K562 (cell line): ENCODE measurements around the gene ENG. TPM values are rescaled to one million over a fixed set of nuclear protein-coding genes. Genes with fewer than 3 reads are reported as not detected.
A peak's percentile ranks its signal among the peaks of the same experiment; 100 is the strongest.
"Not testable (repeated sequence)": the region's sequence is repeated elsewhere in the genome, so short reads cannot be mapped to it uniquely, and the experiment has no call there.

Experiments used
- ATAC-seq: fragments of 200-7000 bp; cut with Tn5 transposase; 3 replicates; pipeline ENCODE4 v1.9.1; 2020; ENCODE audit warnings: moderate library complexity
- BruUV-seq: library from RNA; stranded (reverse); fragments of 400-500 nt; replicated peaks from 2 replicates; lab custom pipeline; 2021; lab: Mats Ljungman, UMichigan
- CTCF ChIA-PET: fragments of 300-600 bp; formaldehyde crosslinking; extraction: SDS; loops from one replicate; lab custom pipeline; 2021; ENCODE audit warnings: low intra/inter-chr PET ratio; lab: Yijun Ruan, JAX
- POLR2A ChIA-PET: fragments of 300-600, 350-650 bp; sonication (Branson Sonifier 250); formaldehyde crosslinking; extraction: SDS; loops from one replicate; lab custom pipeline; 2021; ENCODE audit warnings: antibody characterized with exemption, inconsistent platforms; lab: Yijun Ruan, JAX
- DNase-seq, 4 experiments: peaks; one replicate each; pipeline versions ENCODE4 v3.0.0 to v3.0.0-alpha.2; 2011 to 2018; ENCODE audit warnings: low spot score in 3 of 4, mixed read lengths in 3 of 4; ENCODE audit errors: extremely low read depth in 1 of 4
- FAIRE-seq: peaks from 2 replicates; lab custom pipeline; 2011; peaks lifted over from hg19 to GRCh38; lab: Jason Lieb, UNC
- H2AFZ ChIP-seq: 2 replicates; pipeline ENCODE4 v1.6.0; 2011; ENCODE audit warnings: low read depth, low read length, control low read depth, inconsistent platforms
- H3K27ac ChIP-seq: fragments of 200-600 bp; 3 replicates; pipeline ENCODE4 v1.8.0; 2011; ENCODE audit warnings: low read depth, mild to moderate bottlenecking, control low read depth, inconsistent platforms, low read length, moderate library complexity, mixed read lengths; ENCODE audit errors: extremely low read depth
- H3K27me3 ChIP-seq, 2 experiments: fragments of 300-600 bp in 1 of 2; 2 replicates in 1 of 2; 3 replicates in 1 of 2; pipeline versions ENCODE4 v1.6.0 to v1.8.0; 2011; ENCODE audit warnings: inconsistent platforms in 2 of 2, low read length in 2 of 2, mild to moderate bottlenecking in 1 of 2, mixed read lengths in 1 of 2, moderate library complexity in 1 of 2; ENCODE audit not compliant: control insufficient read depth in 2 of 2, insufficient read depth in 2 of 2
- H3K36me3 ChIP-seq: fragments of 300-600 bp; 3 replicates; pipeline ENCODE4 v1.8.0; 2011; ENCODE audit warnings: mild to moderate bottlenecking, low read length, inconsistent platforms; ENCODE audit not compliant: control insufficient read depth, insufficient read depth
- H3K4me1 ChIP-seq, 2 experiments: fragments of 200-600 bp in 1 of 2; replicated peaks in 1 of 2; 2 replicates in 1 of 2; 3 replicates in 1 of 2; pipeline versions ENCODE4 v1.5.1 to v1.8.0; 2011; ENCODE audit warnings: inconsistent platforms in 2 of 2, low read length in 2 of 2, mild to moderate bottlenecking in 1 of 2, mixed read lengths in 1 of 2, moderate library complexity in 1 of 2; ENCODE audit not compliant: control insufficient read depth in 2 of 2, insufficient read depth in 2 of 2
- H3K4me2 ChIP-seq: 2 replicates; pipeline ENCODE4 v1.6.1; 2011; ENCODE audit warnings: low read length, control low read depth, inconsistent platforms, mixed read lengths; ENCODE audit not compliant: insufficient read depth
- H3K4me3 ChIP-seq: fragments of 200-600 bp; sonication (generic), shearing (Covaris generic); 2 replicates; pipeline ENCODE4 v1.5.1; 2016; ENCODE audit warnings: control low read depth, inconsistent platforms
- H3K79me2 ChIP-seq: fragments of 200-600 bp; 3 replicates; pipeline ENCODE4 v1.8.0; 2011; ENCODE audit warnings: low read length, inconsistent platforms; ENCODE audit not compliant: control insufficient read depth, insufficient read depth
- H3K9ac ChIP-seq, 2 experiments: 2 replicates each; pipeline versions ENCODE4 v1.6.0 to v1.6.1; 2011; ENCODE audit warnings: low read depth in 2 of 2, low read length in 2 of 2, control low read depth in 1 of 2, inconsistent platforms in 1 of 2, mild to moderate bottlenecking in 1 of 2, mixed read lengths in 1 of 2; ENCODE audit not compliant: insufficient read depth in 1 of 2
- H3K9me1 ChIP-seq: one replicate; pipeline ENCODE4 v1.6.0; 2011; ENCODE audit warnings: inconsistent platforms, mild to moderate bottlenecking, low read length, moderate library complexity; ENCODE audit not compliant: control insufficient read depth, insufficient read depth
- H3K9me3 ChIP-seq: replicated peaks from 2 replicates; pipeline ENCODE4 v1.5.1; 2011; ENCODE audit warnings: low read depth, low read length, inconsistent platforms; ENCODE audit not compliant: control insufficient read depth, insufficient read depth
- H4K20me1 ChIP-seq: replicated peaks from 2 replicates; pipeline ENCODE4 v1.6.1; 2011; ENCODE audit warnings: low read length, inconsistent platforms, mixed read lengths; ENCODE audit not compliant: control insufficient read depth, insufficient read depth
- ARNT ChIP-seq, 2 experiments: fragments of 450-650 bp; IDR thresholded peaks; 2 replicates each; pipeline ENCODE4 v1.6.1; 2016; ENCODE audit warnings: mild to moderate bottlenecking in 1 of 2
- CEBPB ChIP-seq: fragments of 450-650 bp; IDR thresholded peaks from 2 replicates; pipeline ENCODE4 v1.6.1; 2016; ENCODE audit warnings: missing genetic modification characterization, missing compliant biosample characterization
- ZNF311 ChIP-seq: fragments of 250-450 bp; sonication (Bioruptor Pico); IDR thresholded peaks from 2 replicates; pipeline ENCODE4 v1.4.0; 2020; ENCODE audit warnings: mild to moderate bottlenecking, moderate library complexity
- ZNF384 ChIP-seq: IDR thresholded peaks from 2 replicates; pipeline ENCODE4 v1.6.1; 2012; ENCODE audit warnings: low read depth, low read length, improper control_type of control experiment
- WGBS: fragments of 100-300 bp; shearing (Covaris generic); methylation state at CpG from one replicate; pipeline ENCODE4 v1.1.6; 2016; ENCODE audit warnings: low coverage, mixed read lengths; ENCODE audit not compliant: insufficient coverage; ENCODE audit errors: missing lambda C conversion rate; 5-methylcytosine and 5-hydroxymethylcytosine counted together
- in situ Hi-C: fragments of 300-500 bp; cut with MboI; formaldehyde crosslinking; loops from 4 replicates; pipeline ENCODE4 v1.15.0; 2018; ENCODE audit warnings: inconsistent platforms, mixed read lengths
- intact Hi-C: fragments of 100-400 bp; cut with micrococcal nuclease; formaldehyde crosslinking; loops from 2 replicates; pipeline ENCODE4 v1.14.2; 2022
- polyA plus RNA-seq, 8 experiments: library from polyadenylated mRNA; depleted of rRNA in 4 of 8; stranded (reverse) in 5 of 8; unstranded in 3 of 8; fragments of >200 nt; fragmentation: Nextera tagmentation in 2 of 8; fragmentation: Illumina TruSeq in 1 of 8; extraction: Ambion mirVana in 2 of 8; extraction: Trizol in 1 of 8; gene quantifications; 2 replicates each; pipeline versions ENCODE4 v1.2.1 to v1.2.3, GENCODE V29; 2011 to 2014; ENCODE audit warnings: inconsistent platforms in 1 of 8, missing spikeins in 1 of 8
- total RNA-seq, 7 experiments: library from RNA; depleted of rRNA in 6 of 7; stranded (reverse); fragments of >200 nt in 6 of 7; fragmentation: Illumina TruSeq in 2 of 7; extraction: Trizol in 2 of 7; gene quantifications; 2 replicates each; pipeline versions ENCODE4 v1.2.1 to v1.2.3, GENCODE V29; 2011 to 2021; ENCODE audit warnings: low replicate concordance in 1 of 7

The ENG gene
- total and polyA plus RNA-seq, 9 of the 15 experiments (the other 6 are each of a cell fraction or from before 2014, with no cell fraction given): 0.04 to 0.40 (median 0.14) TPM; not detected in 1

DNA sequence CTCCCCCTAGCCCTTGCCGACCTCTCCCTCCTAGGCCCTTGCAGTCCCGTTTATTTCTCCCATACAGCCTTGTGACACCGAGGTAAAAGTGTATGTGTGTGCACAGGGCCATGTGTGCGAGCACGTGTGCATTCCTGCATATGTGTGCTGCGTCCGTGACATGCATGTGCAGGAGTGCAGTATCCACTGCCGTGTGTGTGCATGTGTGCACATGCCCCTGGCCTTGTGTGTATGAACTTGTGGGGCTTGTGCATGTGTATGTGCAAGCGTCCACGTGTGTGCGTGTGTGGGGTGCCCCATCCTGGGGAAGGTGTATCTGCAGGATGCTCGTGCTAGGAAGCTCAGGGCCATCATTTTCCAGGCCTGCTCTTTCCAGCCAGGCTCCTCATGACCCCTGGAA is 16.4 kb upstream of the ENG start:
- H3K9me1 ChIP-seq: no peaks in the 10 kb centered on the region
- H3K9ac ChIP-seq: no peak overlapping the region
- CTCF ChIA-PET: interaction anchor here (0.8 to 4.0 kb wide), 3 partner anchors 66 to 135 kb away, joined by 3 to 34 read pairs (median 31); partner anchors contain the start of genes CDK9 and TOR2A
- H3K27ac ChIP-seq: no peak overlapping the region
- no peak for DNase-seq
- intact Hi-C loops (loop anchor here (1.0 to 10.0 kb wide), 5 partner anchors 69 to 276 kb away; partner anchors contain the start of genes FPGS and TOR2A), in situ Hi-C loops (loop anchor here (5.0 to 10.0 kb wide), 3 partner anchors 64 to 276 kb away; partner anchors contain the start of gene TOR2A)
- BruUV-seq: no TSS peak
- no peak for FAIRE-seq
- peaks cover 18% of the 10 kb centered on the region; the same call in 2 of the 3 replicates for H3K36me3 ChIP-seq
- peaks cover 5 to 68% of the 10 kb centered on the region in 2 experiments for H3K4me1 ChIP-seq
- WGBS: 80% methylated on average over 12 of the region's 12 CpGs
- H2AFZ ChIP-seq: no peak overlapping the region
- TF ChIP-seq ARNT (IDR thresholded peaks at IDR 0.05) (no peak), ZNF311 (CRISPR knock-in tag) (no peak), CEBPB (no peak)
- POLR2A ChIA-PET: interaction anchor here (1.2 to 1.6 kb wide), 2 partner anchors 8 to 102 kb away, joined by 4 to 5 read pairs; no protein-coding TSS in a partner anchor
- no peaks in the 10 kb centered on the region for H3K27me3 ChIP-seq
- no peaks in the 10 kb centered on the region for H3K79me2 ChIP-seq
- H3K4me3 ChIP-seq: no peak overlapping the region
- H3K4me2 ChIP-seq: no peak overlapping the region
- no peaks in the 10 kb centered on the region for H4K20me1 ChIP-seq
- H3K9me3 ChIP-seq: no peaks in the 10 kb centered on the region
- no peak for ATAC-seq

DNA sequence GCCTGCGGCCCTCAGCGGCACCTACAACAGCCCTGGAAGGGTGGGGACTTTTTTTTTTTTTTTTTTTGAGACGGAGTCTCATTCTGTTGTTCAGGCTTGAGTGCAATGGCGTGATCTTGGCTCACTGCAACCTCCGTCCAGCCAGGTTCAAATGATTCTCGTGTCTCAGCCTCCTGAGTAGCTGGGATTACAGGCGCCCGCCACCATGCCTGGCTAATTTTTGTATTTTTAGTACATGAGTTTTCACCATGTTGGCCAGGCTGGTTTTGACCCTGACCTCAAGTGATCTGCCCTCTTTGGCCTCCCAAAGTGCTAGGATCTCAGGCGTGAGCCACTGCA is 15.7 kb upstream of the ENG start:
- H3K9me3 ChIP-seq, H4K20me1 ChIP-seq, DNase-seq, H3K9me1 ChIP-seq, H3K27ac ChIP-seq, FAIRE-seq, H3K27me3 ChIP-seq, H2AFZ ChIP-seq, H3K4me3 ChIP-seq, ATAC-seq, BruUV-seq, H3K9ac ChIP-seq, H3K4me2 ChIP-seq, H3K79me2 ChIP-seq: not testable (repeated sequence)
- ChIA-PET CTCF (interaction anchor here (0.6 to 4.0 kb wide), 5 partner anchors 65 to 250 kb away, joined by 3 to 34 read pairs (median 4); partner anchors contain the start of genes CDK9 and TOR2A), POLR2A (interaction anchor here (0.5 to 2.0 kb wide), 6 partner anchors 61 to 1211 kb away, joined by 4 to 14 read pairs (median 5); partner anchors contain the start of gene DOLPP1)
- Histone ChIP-seq H3K4me1 (peaks cover 13 to 68% of the 10 kb centered on the region in 2 experiments), H3K36me3 (peaks cover 20% of the 10 kb centered on the region; the same call in 2 of the 3 replicates)
- WGBS: 59% methylated on average over 8 of the region's 9 CpGs
- in situ Hi-C loops (loop anchor here (5.0 to 10.0 kb wide), 3 partner anchors 63 to 275 kb away; partner anchors contain the start of gene TOR2A), intact Hi-C loops (loop anchor here (1.0 to 10.0 kb wide), 5 partner anchors 68 to 275 kb away; partner anchors contain the start of genes FPGS and TOR2A)
- peak; percentile 86 for TF ChIP-seq ZNF384
